Measurements from ENCODE around the gene ACSF3. TPM values are rescaled to one million over a fixed set of nuclear protein-coding genes. Genes with fewer than 3 reads are reported as not detected.
A peak's percentile ranks its signal among the peaks of the same experiment; 100 is the strongest.

ACSF3 gene
- total RNA-seq, 1 donor from 2014 or later: 14.5 TPM

DNA sequence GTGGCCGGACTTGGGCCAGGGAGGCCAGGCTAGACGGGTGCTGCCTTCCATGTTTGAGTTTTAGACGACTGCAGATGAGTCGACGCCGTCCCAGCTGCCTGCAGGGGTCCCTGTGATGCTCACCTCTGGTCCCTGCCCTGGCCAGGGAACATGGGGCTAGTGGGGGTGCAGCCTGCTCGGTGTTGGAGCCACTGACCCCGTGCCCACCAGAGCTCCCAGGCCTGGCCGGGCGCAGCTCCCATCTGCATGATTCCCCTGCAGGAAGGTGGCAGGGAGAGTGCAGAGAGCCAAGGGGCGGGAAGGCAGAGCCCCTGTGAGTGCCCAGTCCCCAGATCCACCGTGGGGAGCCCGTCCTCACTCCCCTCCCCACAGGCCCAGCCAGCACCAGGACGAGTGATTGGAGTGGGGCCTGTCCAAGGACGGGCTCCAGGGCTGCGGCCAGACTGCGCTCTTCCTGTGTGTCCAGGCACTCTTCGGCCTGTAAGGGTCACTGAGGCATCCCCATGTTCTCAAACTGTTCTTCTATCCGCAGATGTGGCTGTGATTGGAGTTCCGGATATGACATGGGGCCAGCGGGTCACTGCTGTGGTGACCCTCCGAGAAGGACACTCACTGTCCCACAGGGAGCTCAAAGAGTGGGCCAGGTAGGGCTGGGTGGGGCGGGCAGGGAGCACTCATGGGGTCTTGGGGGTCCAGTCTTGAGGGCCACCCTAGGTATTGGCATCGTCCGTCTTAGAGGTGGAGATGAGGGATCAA is 51.9 kb downstream of the ACSF3 start:
- H3K27ac ChIP-seq: no peak overlapping the region
- no peaks in the 10 kb centered on the region for H3K4me1 ChIP-seq
- Mint-ChIP-seq H3K4me3 (no peak overlapping the region), H3K4me1 (peaks cover 3% of the 10 kb centered on the region), H3K9me3 (no peaks in the 10 kb centered on the region), H3K36me3 (peaks cover 20% of the 10 kb centered on the region), H3K27ac (no peak overlapping the region), H3K27me3 (ENCODE audit: insufficient read depth, low read depth) (peaks cover 14% of the 10 kb centered on the region)
- TF ChIP-seq EZH2 (IDR thresholded peaks at IDR 0.05) (no peak), EZH2phosphoT487 (IDR thresholded peaks at IDR 0.05) (no peak)
- TF ChIP-seq, protein P1, sequence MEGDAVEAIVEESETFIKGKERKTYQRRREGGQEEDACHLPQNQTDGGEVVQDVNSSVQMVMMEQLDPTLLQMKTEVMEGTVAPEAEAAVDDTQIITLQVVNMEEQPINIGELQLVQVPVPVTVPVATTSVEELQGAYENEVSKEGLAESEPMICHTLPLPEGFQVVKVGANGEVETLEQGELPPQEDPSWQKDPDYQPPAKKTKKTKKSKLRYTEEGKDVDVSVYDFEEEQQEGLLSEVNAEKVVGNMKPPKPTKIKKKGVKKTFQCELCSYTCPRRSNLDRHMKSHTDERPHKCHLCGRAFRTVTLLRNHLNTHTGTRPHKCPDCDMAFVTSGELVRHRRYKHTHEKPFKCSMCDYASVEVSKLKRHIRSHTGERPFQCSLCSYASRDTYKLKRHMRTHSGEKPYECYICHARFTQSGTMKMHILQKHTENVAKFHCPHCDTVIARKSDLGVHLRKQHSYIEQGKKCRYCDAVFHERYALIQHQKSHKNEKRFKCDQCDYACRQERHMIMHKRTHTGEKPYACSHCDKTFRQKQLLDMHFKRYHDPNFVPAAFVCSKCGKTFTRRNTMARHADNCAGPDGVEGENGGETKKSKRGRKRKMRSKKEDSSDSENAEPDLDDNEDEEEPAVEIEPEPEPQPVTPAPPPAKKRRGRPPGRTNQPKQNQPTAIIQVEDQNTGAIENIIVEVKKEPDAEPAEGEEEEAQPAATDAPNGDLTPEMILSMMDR (IDR thresholded peaks at IDR 0.05): no peak
- H3K9ac ChIP-seq: no peak overlapping the region
- no peaks in the 10 kb centered on the region for H3K9me3 ChIP-seq (ENCODE audit: low read depth)
- DNase-seq (ENCODE audit: low spot score): no peak
- no peaks in the 10 kb centered on the region for H4K20me1 ChIP-seq (ENCODE audit: low read depth)
- no peaks in the 10 kb centered on the region for H3K27me3 ChIP-seq
- H3K4me3 ChIP-seq: no peak overlapping the region
- no peak overlapping the region for H3K4me2 ChIP-seq
- H3F3A ChIP-seq (ENCODE audit: low read depth): no peaks in the 10 kb centered on the region
- H3K79me2 ChIP-seq (ENCODE audit: low read depth): no peaks in the 10 kb centered on the region
- no peak overlapping the region for H2AFZ ChIP-seq (replicated peaks)
- no peaks in the 10 kb centered on the region for H3K36me3 ChIP-seq

DNA sequence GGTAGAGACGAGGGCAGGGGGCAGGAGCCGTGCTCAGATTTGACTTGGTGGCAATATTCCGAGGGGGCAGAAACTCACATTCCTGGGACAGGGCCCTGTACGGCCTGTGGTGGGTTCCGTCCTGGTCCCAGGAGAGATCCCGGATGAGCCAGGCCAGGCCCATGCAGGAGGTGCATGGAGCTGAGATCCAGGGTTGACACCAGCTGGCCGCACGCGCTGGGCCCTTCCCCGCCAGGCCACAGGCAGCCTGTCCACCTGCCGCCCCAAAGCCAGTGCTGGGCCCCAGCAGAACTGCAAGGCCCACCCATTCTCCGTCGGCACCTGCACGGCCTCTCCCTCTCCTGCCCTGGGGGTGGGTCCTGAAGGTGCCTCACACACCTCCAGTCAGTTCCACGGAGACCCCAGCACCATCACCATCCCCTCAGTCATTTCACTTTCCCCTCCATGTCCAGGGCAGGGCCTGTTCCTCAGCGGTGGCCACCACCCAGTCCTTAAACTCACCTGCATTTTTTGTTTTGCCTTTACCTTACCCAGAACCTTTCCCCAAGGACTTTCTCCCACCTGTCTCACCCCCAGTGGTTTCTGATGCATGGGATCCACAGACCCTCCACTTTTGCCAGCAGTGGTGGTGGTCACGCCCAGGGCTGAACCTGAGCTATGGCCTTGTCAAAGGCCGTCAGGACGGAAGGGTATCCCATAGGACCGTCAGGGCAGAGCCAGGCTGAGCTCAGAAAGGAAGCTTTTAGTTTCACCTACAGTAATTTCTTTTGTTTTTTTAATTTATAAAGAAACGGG is 52.8 kb downstream of the ACSF3 start:
- H3K27me3 ChIP-seq: no peaks in the 10 kb centered on the region
- no peak overlapping the region for H3K4me3 ChIP-seq
- H3K4me1 Mint-ChIP-seq: peaks cover 3% of the 10 kb centered on the region
- no peak overlapping the region for H3K4me2 ChIP-seq
- H3K36me3 Mint-ChIP-seq: peaks cover 26% of the 10 kb centered on the region
- H3K4me1 ChIP-seq: no peaks in the 10 kb centered on the region
- H4K20me1 ChIP-seq (ENCODE audit: low read depth): no peaks in the 10 kb centered on the region
- no peaks in the 10 kb centered on the region for H3K79me2 ChIP-seq (ENCODE audit: low read depth)
- DNase-seq (ENCODE audit: low spot score): no peak
- no peaks in the 10 kb centered on the region for H3K9me3 ChIP-seq (ENCODE audit: low read depth)
- no peak overlapping the region for H3K9ac ChIP-seq
- TF ChIP-seq EZH2phosphoT487 (IDR thresholded peaks at IDR 0.05) (no peak), EZH2 (IDR thresholded peaks at IDR 0.05) (no peak)
- TF ChIP-seq, protein P1 (IDR thresholded peaks at IDR 0.05): no peak
- no peak overlapping the region for H3K4me3 Mint-ChIP-seq
- H3K36me3 ChIP-seq: no peaks in the 10 kb centered on the region
- H3K27ac Mint-ChIP-seq: no peak overlapping the region
- H3K27me3 Mint-ChIP-seq (ENCODE audit: insufficient read depth, low read depth): peaks cover 14% of the 10 kb centered on the region
- no peak overlapping the region for H2AFZ ChIP-seq (replicated peaks)
- H3F3A ChIP-seq (ENCODE audit: low read depth): no peaks in the 10 kb centered on the region
- no peak overlapping the region for H3K27ac ChIP-seq
- no peaks in the 10 kb centered on the region for H3K9me3 Mint-ChIP-seq

DNA sequence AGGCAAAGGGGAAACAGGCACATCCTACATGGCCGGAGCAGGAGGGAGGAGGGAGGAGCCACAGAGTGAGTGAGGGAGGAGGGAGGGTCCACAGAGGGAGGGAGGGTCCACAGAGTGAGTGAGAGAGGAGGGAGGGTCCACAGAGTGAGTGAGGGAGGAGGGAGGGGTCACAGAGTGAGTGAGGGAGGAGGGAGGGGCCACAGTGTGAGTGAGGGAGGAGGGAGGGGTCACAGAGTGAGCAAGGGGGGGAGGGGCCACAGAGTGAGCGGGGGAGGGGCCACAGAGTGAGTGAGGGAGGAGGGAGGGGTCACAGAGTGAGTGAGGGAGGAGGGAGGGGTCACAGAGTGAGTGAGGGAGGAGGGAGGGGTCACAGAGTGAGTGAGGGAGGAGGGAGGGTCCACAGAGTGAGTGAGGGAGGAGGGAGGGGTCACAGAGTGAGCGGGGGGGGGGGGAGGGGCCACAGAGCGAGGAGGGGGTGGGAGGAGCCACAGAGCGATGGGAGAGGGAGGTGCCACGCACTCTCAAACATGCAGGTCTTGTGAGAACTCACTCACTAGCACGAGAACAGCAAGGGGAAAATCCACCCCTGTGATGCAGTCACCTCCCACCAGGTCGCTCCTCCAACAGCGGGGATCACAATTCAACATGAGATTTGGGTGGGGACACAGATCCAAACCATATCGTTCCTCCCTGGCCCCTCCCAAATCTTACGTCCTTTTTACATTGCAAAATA is 53.6 kb downstream of the ACSF3 start:
- H3K4me2 ChIP-seq: no peak overlapping the region
- H3K9ac ChIP-seq: no peak overlapping the region
- no peaks in the 10 kb centered on the region for H3K79me2 ChIP-seq (ENCODE audit: low read depth)
- DNase-seq (ENCODE audit: low spot score): peak; percentile 50
- no peak overlapping the region for H2AFZ ChIP-seq (replicated peaks)
- TF ChIP-seq EZH2phosphoT487 (IDR thresholded peaks at IDR 0.05): no peak
- TF ChIP-seq, protein P1 (IDR thresholded peaks at IDR 0.05): no peak
- TF ChIP-seq EZH2 (IDR thresholded peaks at IDR 0.05): no peak
- H3K4me3 ChIP-seq: no peak overlapping the region
- Mint-ChIP-seq H3K27ac (no peak overlapping the region), H3K36me3 (peaks cover 28% of the 10 kb centered on the region), H3K27me3 (ENCODE audit: insufficient read depth, low read depth) (peaks cover 14% of the 10 kb centered on the region), H3K4me1 (peaks cover 3% of the 10 kb centered on the region), H3K4me3 (no peak overlapping the region), H3K9me3 (no peaks in the 10 kb centered on the region)
- no peaks in the 10 kb centered on the region for H4K20me1 ChIP-seq (ENCODE audit: low read depth)
- H3F3A ChIP-seq (ENCODE audit: low read depth): no peaks in the 10 kb centered on the region
- H3K9me3 ChIP-seq (ENCODE audit: low read depth): no peaks in the 10 kb centered on the region
- H3K4me1 ChIP-seq: no peaks in the 10 kb centered on the region
- no peak overlapping the region for H3K27ac ChIP-seq
- H3K27me3 ChIP-seq: no peaks in the 10 kb centered on the region
- no peaks in the 10 kb centered on the region for H3K36me3 ChIP-seq

All from neural progenitor cell (in vitro differentiated cells).